ENCODE measurements around the gene OGN.

Gene OGN

DNA sequence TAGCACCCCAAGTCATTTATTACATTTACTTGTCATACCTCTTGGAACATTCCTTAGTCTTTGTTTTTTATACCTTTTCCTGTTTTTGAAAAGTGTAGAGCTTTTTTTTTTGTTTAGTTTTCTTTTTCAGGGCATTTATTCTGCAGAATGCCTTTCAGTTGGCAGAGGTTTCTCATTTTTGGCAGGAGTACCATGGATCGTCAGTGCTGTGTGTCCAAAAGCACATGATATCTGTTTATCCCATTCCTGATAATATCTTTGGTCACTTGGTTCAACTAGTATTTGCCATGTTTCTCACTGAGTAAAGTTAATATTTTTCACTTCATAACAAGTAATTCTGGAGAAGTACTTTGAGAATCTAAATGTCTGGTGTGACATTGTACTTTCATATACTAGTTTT is 10.7 kb downstream of the OGN start:
- no peak for DNase-seq (ENCODE audit: extremely low read depth, low read depth)
- H3K4me3 ChIP-seq (replicated peaks; ENCODE audit: low read depth, low read length) = no peak overlapping the region
- TF ChIP-seq, protein P1, sequence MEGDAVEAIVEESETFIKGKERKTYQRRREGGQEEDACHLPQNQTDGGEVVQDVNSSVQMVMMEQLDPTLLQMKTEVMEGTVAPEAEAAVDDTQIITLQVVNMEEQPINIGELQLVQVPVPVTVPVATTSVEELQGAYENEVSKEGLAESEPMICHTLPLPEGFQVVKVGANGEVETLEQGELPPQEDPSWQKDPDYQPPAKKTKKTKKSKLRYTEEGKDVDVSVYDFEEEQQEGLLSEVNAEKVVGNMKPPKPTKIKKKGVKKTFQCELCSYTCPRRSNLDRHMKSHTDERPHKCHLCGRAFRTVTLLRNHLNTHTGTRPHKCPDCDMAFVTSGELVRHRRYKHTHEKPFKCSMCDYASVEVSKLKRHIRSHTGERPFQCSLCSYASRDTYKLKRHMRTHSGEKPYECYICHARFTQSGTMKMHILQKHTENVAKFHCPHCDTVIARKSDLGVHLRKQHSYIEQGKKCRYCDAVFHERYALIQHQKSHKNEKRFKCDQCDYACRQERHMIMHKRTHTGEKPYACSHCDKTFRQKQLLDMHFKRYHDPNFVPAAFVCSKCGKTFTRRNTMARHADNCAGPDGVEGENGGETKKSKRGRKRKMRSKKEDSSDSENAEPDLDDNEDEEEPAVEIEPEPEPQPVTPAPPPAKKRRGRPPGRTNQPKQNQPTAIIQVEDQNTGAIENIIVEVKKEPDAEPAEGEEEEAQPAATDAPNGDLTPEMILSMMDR (IDR thresholded peaks at IDR 0.05; ENCODE audit: low read depth, low read length, missing control alignments) = no peak

DNA sequence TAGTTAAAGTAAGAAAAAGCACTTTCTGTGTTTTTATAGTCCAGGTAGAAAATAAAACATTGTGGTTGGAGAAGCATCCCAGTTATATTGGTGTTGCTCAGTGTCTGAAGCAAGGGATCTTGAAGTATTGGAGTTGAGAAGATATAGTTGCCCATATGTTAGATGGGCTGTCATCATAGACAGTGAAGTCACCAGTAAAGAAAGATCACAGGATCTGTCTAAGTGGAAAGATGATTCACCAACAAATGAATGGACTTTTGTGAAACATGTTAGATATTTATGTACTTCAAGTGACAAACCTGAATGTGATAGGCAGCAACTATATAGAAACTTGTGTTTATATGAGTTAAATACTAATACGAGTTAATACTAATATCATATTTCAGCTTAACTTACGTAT is 11.7 kb downstream of the OGN start:
- no peak for DNase-seq (ENCODE audit: extremely low read depth, low read depth)
- TF ChIP-seq, protein P1 (IDR thresholded peaks at IDR 0.05; ENCODE audit: low read depth, low read length, missing control alignments) = no peak
- no peak overlapping the region for H3K4me3 ChIP-seq (replicated peaks; ENCODE audit: low read depth, low read length)

DNA sequence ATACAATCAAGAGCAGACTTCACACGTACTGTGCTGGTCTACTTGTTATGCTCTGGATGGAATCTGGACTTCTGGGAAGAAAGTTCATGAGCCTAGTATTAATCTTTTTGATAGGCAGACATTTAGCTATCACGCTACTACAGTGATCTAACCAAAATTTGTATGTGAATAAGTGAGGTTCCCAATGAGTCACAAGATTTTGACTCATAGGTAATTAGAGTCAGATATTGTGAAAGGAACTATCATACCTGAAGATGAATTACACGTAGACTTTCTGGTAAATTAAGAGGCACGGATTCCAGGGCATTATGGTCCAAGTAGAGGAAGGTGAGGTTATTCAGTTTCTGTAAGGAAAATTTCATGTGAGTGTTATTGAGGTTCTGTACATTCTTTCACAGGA is 18.4 kb downstream of the OGN start:
- DNase-seq (ENCODE audit: extremely low read depth, low read depth) = no peak
- TF ChIP-seq, protein P1 (IDR thresholded peaks at IDR 0.05; ENCODE audit: low read depth, low read length, missing control alignments) = no peak
- no peak overlapping the region for H3K4me3 ChIP-seq (replicated peaks; ENCODE audit: low read depth, low read length)

DNA sequence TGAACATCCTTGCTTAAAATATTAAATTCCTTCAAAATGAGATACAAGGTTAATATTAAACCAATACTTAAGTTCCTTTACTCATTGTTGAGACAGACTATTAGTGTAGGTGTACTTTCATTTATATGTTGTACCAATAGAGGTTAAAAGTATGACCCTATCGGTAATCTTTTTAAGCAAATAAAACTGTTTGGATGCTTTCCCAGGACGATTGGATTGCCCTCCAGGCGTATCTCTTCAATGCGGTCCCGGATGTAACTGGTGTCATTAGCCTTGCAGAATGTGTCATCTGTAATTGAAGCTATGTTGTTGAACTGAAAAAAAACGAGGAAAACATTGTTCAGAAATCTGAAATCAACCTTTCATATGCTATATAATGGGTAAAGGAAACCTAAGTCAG is 18.9 kb downstream of the OGN start:
- no peak overlapping the region for H3K4me3 ChIP-seq (replicated peaks; ENCODE audit: low read depth, low read length)
- TF ChIP-seq, protein P1 (IDR thresholded peaks at IDR 0.05; ENCODE audit: low read depth, low read length, missing control alignments) = no peak
- DNase-seq (ENCODE audit: extremely low read depth, low read depth) = no peak

DNA sequence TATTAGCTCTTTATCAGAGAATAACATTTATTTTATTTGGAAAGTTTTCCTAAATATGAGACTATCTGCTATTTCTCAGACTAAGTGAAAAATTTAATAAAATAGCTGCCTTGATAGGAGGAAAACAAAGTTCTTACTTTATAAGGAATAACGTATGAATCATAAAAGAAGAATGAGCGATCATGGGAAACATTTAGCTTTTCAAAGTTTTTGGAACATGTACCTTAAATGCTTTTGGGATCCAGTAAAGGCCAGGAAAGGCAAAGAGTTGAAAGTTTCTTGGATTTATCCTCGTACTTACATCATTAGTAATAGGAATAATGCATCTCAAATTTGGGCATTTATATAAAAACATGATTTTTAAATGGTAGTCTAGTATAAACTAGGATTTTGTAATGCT is 19.4 kb downstream of the OGN start:
- H3K4me3 ChIP-seq (replicated peaks; ENCODE audit: low read depth, low read length) = no peak overlapping the region
- no peak for DNase-seq (ENCODE audit: extremely low read depth, low read depth)
- TF ChIP-seq, protein P1 (IDR thresholded peaks at IDR 0.05; ENCODE audit: low read depth, low read length, missing control alignments) = no peak

DNA sequence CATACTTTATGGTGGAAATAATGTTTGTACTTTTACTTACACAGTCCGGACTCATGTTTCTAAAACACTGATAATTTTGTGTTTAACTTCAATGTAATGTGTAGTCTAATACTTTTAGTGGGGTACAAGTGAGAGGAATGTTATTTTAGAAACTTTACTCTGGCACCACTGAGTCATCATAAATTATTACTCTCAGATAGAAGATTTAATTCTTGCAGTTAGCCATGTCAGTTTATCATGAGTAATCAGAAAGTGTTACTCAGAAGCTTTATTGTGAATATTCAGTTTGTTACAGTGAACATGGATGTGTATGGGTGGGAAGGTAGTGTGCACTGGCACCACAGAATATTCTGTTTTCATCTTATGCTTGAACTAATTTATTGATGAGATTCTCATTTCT is 20.0 kb downstream of the OGN start:
- DNase-seq (ENCODE audit: extremely low read depth, low read depth) = no peak
- H3K4me3 ChIP-seq (replicated peaks; ENCODE audit: low read depth, low read length) = no peak overlapping the region
- TF ChIP-seq, protein P1 (IDR thresholded peaks at IDR 0.05; ENCODE audit: low read depth, low read length, missing control alignments) = no peak

DNA sequence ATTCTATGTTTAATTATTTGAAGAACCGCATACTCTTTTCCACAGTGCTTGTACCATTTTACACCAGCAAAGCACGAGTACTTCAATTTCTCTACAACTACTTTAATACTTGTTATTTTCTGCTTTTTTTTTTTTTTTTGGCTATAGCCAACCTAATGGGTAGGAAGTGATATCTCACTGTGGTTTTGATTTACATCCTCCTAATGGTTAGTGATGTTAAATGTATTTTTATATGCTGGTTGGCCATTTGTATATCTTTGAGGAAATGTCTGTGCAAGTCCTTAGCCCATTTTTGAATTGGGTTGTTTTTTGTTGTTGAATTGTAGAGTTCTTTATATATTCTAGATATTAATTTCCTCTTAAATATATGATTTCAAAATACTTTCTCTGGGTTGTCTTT is 22.6 kb downstream of the OGN start:
- TF ChIP-seq, protein P1 (IDR thresholded peaks at IDR 0.05; ENCODE audit: low read depth, low read length, missing control alignments) = no peak
- H3K4me3 ChIP-seq (replicated peaks; ENCODE audit: low read depth, low read length) = no peak overlapping the region
- no peak for DNase-seq (ENCODE audit: extremely low read depth, low read depth)

Measured in HFF-Myc (cell line).